GM12801 (cell line): Measurements from ENCODE around the gene PRSS56.

Source experiments
- CTCF ChIP-seq: IDR thresholded peaks from one replicate; pipeline ENCODE4 v1.5.1; 2011; ENCODE audit warnings: control low read depth; ENCODE audit not compliant: insufficient read length; ENCODE audit errors: extremely low read depth

PRSS56 gene

GRCh38 chr2:232550354-232551249 lies 30.4 kb downstream of the PRSS56 start, which contains the start of the genes EIF4E2 and TIGD1:
TSS of gene EIF4E2 (plus strand) at chr2:232550689. CDS start at chr2:232550725, 36 bp downstream.
TSS of gene TIGD1 (minus strand) at chr2:232550557. CDS start at chr2:232549882, 675 bp downstream.
- no peak for TF ChIP-seq CTCF

GRCh38 chr2:232551250-232551638 lies 31.1 kb downstream of the PRSS56 start:
- no peak for TF ChIP-seq CTCF

- no peak for TF ChIP-seq CTCF
Measured at GRCh38 chr2:232551776-232552175, 31.6 kb downstream of the PRSS56 start.

GRCh38 chr2:232556426-232556825 lies 36.2 kb downstream of the PRSS56 start:
- no peak for TF ChIP-seq CTCF

GRCh38 chr2:232562515-232563151 lies 42.4 kb downstream of the PRSS56 start:
- no peak for TF ChIP-seq CTCF

GRCh38 chr2:232563580-232563979 lies 43.4 kb downstream of the PRSS56 start:
- no peak for TF ChIP-seq CTCF

GRCh38 chr2:232567721-232568120 lies 47.5 kb downstream of the PRSS56 start:
- no peak for TF ChIP-seq CTCF
